Right ventricle myocardium superior (tissue), 1 donor: ENCODE results near the gene HOXD3. TPM values are rescaled to one million over a fixed set of nuclear protein-coding genes. Genes with fewer than 3 reads are reported as not detected.

Experiments used
- ATAC-seq: fragments of 200-7000 bp; cut with Tn5 transposase; one replicate; pipeline ENCODE4 v1.9.1; 2020; ENCODE audit warnings: mild to moderate bottlenecking; ENCODE audit not compliant: poor library complexity
- DNase-seq: peaks from one replicate; pipeline ENCODE4 v3.0.0-alpha.2; 2020
- intact Hi-C: fragments of 100-400 bp; cut with DNase I; formaldehyde crosslinking; loops from one replicate; pipeline ENCODE4 v1.11.2; 2022
- total RNA-seq: library from RNA; stranded (reverse); fragmentation: NEBNext Ultra II Directional; extraction: Animal tissue kit (Norgen Biotek cat#: 25700); gene quantifications from one replicate; pipeline ENCODE4 v1.2.1, GENCODE V29; 2021
- donor health status: DM: no; HTN: yes; CAD: no; lungs with severe emphysema.

Gene HOXD3
- total RNA-seq, 1 donor from 2014 or later = 0.38 TPM

DNA sequence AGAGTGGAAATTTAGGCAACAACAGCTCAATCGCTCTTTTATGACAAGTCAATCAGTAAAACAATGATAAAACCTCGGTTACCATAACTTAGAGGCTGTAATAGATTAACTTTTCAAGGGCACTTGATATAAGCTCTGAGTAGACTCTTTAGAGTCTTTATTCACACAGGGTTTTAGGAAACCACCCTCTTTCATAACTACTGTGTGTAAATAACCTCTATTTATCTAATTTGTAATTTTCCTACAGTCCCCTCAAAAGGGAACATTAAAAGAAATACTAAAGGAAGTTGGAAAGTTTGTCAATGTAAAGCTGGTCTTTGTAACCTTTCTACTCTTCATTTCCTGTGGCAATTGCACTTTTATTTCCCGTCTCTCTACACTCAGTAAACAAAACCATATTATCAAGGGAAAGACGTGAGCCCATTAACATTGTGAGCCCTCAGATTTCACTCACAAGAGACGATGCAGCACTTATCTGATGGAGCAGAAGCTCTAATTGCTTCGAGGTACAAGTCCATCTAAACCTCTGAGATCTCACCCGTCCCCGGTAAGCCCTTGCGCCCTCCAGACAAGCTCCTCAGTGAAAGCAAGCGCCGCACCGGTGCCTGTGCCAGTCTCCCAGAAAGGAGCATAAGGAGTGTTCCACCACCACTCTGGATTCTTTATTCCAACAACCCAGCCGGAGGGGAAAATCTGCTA lies 30.2 kb downstream of the HOXD3 start:
- ATAC-seq (no peak), DNase-seq (no peak)
- intact Hi-C loops = no loop called here

DNA sequence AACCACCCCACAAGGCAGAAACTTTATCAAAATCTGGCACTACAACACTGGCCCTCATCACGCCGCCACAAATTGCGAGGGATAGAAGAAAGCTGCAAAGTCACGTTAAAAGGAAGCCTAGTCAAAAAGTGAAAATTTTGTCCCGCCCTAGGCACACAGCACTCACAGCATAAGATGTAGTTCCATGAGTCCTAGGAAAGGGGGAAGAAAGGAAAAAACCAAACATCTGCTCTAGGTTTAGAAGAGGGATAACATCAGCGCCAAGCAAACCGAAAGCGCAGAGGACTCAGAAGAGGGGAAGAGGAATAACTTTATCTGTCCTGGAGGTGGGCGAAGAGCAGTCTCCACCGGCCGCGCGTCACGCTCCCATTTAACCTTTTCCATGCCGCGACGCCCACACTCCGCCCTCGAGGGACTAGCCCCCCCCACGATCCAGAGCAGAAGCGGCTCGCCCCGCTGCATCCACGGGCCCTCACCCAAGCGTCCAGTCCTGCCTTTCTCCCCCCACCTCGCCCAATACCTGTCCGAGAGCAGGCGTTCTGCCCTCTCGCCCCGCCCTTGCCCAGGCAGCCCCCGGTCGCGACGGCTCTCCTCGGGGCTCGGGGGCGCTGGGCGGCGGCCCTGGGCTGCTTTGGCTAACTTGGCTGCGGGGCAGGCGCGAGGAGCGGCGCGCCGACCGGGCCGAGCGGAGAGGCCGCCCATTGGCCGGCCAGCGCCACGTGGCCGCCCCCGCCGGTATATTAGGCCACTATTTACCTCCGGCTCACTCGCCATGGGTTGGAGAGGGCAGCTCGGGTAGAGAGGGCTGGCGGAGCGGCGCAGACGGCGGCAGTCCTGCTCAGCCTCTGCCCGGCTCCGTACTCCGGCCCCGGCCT lies 31.0 kb downstream of the HOXD3 start, which contains the start of gene HOXD1:
Gene HOXD1 (plus strand): TSS at position 770 of the 875 bp plus-strand sequence. CDS start 134 bp downstream, outside the sequence.
- ATAC-seq (peak; percentile 58), DNase-seq (no peak)
- intact Hi-C loops = no loop called here

DNA sequence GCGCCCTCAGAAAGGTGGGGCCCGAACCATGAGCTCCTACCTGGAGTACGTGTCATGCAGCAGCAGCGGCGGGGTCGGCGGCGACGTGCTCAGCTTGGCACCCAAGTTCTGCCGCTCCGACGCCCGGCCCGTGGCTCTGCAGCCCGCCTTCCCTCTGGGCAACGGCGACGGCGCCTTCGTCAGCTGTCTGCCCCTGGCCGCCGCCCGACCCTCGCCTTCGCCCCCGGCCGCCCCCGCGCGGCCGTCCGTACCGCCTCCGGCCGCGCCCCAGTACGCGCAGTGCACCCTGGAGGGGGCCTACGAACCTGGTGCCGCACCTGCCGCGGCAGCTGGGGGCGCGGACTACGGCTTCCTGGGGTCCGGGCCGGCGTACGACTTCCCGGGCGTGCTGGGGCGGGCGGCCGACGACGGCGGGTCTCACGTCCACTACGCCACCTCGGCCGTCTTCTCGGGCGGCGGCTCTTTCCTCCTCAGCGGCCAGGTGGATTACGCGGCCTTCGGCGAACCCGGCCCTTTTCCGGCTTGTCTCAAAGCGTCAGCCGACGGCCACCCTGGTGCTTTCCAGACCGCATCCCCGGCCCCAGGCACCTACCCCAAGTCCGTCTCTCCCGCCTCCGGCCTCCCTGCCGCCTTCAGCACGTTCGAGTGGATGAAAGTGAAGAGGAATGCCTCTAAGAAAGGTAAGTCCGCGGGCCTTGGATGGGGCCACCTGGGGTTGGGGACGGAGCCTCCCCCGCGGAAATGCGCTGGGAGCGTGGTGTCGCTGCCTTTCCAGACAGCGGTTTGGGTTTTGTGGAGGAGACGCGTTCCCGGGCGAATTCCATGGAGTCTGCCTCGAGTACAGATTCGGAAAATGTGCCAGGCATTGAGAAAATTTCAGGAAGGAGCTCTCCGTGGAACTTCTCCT lies 31.9 kb downstream of the HOXD3 start:
- ATAC-seq = no peak
- DNase-seq = peak; percentile 41
- intact Hi-C loops = no loop called here

DNA sequence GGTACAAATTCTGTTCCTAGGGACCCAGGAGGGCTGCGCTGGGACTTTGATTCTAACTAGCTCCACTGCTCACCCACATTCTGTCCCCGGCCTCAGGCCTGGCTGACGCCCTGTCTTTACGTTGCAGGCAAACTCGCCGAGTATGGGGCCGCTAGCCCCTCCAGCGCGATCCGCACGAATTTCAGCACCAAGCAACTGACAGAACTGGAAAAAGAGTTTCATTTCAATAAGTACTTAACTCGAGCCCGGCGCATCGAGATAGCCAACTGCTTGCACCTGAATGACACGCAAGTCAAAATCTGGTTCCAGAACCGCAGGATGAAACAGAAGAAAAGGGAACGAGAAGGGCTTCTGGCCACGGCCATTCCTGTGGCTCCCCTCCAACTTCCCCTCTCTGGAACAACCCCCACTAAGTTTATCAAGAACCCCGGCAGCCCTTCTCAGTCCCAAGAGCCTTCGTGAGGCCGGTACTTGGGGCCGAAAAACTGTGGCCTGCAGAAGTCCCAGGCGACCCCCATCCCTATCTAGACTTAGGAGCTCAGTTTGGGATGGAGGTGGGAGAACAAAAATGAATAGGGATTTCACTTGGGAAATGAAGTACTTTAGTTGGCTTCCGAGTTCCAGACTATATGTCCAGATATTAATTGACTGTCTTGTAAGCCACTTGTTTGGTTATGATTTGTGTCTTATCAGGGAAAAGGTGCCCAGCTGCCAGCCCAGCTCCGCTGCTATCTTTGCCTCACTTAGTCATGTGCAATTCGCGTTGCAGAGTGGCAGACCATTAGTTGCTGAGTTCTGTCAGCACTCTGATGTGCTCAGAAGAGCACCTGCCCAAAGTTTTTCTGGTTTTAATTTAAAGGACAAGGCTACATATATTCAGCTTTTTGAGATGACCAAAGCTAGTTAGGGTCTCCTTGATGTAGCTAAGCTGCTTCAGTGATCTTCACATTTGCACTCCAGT lies 32.9 kb downstream of the HOXD3 start:
- intact Hi-C loops = no loop called here
- no peak for DNase-seq
- ATAC-seq = peak; percentile 53

DNA sequence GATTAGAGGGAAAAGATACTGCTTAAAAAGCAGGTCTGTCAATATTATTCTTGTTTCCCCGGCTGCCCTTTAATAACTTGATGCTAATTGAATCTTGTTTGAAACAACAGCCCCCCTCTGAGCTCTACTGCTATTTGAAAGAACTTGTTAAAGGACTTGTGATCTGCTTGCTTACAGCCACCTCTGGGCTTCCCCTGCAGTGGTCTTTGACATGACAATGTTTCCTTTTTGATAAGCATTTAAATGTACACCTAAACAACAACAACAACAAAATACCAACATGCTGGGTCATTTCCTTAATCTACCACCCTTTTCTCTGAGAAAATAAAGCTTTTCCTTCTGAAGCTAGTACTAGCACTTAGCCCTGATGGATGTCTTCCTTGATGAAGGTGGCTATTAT lies 35.2 kb downstream of the HOXD3 start:
- no peak for DNase-seq
- intact Hi-C loops = no loop called here
- ATAC-seq = no peak

DNA sequence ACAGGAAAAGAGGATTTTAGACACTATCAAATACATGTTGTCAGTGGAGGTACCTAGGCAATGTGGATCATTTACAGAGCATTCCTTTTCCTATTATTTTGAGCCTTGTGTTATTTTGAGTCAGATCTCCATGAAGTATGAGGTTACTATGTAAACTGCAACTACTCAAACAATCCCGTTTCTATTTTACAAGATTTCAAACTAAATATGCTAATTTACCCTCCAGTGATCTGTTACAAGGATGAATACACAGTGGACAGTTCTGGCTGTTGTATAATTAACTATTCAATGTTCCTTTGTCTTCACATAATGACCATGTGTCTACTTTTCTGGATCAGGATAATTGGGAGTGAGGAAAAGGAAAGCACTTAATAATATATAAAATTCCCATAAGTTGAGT lies 35.9 kb downstream of the HOXD3 start:
- intact Hi-C loops = no loop called here

DNA sequence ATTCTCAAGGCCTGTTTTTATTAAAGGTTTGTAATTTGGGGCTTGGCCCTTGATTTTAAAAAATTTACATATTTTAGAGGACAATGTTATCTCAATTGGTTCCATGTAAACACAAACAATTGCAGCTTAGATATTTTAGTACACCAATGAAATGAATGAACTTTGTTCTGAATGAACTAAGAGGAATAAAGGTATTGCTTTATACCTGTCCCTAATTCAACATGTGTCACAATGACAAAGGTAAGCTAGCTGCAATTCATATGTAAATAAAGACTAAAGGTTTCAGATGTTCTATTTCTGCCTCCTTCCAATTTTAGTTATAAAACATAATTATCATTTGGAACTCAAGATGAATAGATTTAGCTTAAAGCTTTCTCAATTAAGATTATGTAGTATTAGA lies 42.8 kb downstream of the HOXD3 start:
- no peak for DNase-seq
- ATAC-seq = no peak
- intact Hi-C loops = no loop called here

More for the DNA sequence above, 35.9 kb downstream of the HOXD3 start:
- ATAC-seq = no peak
- DNase-seq = no peak

DNA sequence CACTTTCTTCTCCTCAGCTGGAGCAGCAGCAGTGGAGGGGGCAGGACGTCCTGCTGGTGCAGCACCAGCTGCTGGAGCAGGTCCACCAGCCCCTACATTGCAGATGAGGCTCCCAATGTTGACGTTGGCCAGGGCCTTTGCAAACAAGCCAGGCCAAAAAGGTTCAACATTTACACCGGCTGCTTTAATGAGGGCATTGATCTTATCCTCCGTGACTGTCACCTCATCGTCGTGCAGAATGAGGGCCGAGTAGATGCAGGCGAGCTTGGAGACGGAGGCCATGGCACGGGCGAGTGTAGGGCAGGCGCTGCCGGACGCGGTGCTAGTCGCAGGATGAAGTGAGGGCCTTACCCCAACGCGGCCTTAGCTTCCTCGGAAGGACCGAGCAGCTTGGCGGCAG lies 43.9 kb downstream of the HOXD3 start:
- DNase-seq = no peak
- ATAC-seq = no peak

DNA sequence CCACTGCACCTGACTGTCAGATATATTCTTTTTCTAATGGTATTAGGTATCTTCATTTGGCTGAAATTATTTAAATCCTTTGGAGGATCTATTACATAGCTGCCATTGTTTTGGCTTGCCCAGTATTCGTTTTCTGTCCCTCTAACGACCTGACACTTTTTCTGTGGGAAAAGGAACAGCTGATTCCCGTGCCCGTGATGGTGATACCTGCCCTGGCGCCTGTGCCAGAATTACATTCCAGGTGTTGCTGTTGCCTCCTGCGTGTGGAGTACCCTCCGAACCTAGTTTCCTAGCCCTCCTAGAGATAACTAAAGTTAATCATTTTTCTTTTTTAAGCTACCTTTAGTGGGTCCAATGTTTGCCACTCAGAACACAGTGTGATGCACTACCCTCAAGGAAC lies 45.4 kb downstream of the HOXD3 start:
- no peak for ATAC-seq
- intact Hi-C loops = no loop called here

More for the DNA sequence above, 43.9 kb downstream of the HOXD3 start:
- intact Hi-C loops = no loop called here

DNA sequence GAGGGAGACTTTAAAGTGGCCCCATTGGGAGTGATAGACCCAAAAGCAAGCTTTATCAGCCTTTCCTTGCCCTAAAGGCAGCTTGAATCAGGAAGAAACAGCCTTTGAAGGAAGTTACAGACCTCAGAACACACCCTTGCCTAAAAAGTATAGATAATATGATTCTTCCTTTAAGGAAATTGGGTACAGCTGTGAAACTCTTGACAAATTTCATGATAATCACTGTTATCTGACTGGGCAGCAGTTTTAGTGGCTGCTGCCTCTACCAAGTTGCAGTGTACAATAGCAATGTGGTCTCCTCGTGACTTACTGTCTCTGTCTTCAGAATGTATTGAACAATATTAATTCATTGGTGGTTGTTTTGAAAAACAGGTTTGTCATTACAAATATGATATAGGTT lies 48.0 kb downstream of the HOXD3 start:
- no peak for ATAC-seq
- no peak for DNase-seq
- intact Hi-C loops = no loop called here

More for the DNA sequence above, 45.4 kb downstream of the HOXD3 start:
- no peak for DNase-seq

DNA sequence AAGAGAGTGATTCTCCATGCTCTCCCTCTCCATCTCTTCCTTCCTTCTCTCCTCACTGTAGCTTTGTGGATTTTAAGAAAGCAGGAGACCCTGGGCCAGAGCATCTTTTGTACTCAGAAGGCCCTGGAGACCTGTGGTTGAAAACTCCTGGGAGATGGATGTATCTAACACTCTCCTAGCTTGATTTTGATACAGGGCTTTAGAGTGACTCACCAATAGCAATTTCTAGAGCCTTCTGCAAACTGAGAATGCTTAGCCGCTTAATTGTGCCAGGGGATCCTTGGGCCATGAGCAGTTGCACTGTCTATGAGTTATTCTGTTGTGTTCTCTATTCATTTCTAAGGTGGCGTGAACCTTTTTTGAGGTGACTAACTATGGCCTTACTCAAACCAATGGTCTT lies 49.0 kb downstream of the HOXD3 start:
- intact Hi-C loops = no loop called here
- no peak for DNase-seq
- ATAC-seq = no peak

DNA sequence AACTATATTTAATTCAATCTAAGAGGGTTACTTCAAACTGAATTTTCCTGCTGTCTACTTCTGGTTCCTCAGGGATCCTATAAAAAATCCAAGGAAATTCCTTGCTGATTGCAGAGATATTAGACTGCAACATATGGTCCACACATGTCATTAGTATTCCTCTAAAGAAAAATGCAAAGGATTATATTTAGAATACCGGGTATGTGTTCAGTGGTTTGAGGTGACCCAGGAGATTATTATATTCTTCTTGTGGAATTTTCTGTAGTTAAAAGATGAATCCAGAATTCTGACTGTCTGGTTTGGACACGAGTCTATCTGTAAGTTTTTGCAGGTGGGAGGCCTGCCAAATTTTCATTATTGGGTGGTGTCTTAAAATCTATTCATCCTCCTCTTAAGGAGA lies 49.6 kb downstream of the HOXD3 start:
- intact Hi-C loops = no loop called here
- ATAC-seq (no peak), DNase-seq (no peak)

DNA sequence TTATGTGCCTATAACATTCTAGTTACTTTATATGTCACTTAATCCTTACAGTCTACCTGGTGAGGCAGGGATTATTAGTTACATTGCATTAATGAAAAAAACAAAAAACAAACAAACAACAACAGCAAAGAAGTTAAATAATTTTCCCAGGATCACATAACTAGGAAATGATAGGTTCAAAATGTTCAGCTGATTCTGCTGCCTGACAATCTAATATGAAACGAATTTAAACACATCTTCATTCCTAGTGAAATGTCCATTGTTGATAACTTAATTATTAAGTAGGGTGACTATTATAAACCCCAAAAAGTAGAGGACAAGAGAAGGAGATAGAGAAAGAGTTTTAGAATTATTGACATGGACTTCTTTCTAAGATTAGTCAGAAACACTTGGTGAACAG lies 54.0 kb downstream of the HOXD3 start:
- DNase-seq (no peak), ATAC-seq (no peak)
- intact Hi-C loops = no loop called here

DNA sequence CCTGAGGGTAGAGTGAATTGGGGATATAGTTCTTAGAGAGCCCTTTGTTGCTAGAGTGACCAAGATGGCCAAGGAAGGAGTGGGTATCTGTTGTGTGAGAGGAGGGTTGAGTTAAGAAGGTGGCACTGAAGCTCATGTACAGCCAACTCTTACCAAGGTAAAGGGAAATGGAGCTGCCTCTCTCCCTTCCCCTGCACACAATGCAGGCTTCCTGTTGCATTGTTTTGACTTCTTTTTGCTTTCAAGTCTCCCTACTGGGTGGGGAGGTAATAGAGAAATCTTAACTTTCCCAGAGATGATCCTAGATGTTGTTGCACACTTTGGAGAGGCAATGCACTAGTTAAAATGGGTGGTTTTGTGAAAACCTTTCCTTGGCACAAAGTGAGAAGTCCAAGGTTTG lies 55.2 kb downstream of the HOXD3 start:
- intact Hi-C loops = no loop called here
- no peak for DNase-seq
- ATAC-seq = no peak

DNA sequence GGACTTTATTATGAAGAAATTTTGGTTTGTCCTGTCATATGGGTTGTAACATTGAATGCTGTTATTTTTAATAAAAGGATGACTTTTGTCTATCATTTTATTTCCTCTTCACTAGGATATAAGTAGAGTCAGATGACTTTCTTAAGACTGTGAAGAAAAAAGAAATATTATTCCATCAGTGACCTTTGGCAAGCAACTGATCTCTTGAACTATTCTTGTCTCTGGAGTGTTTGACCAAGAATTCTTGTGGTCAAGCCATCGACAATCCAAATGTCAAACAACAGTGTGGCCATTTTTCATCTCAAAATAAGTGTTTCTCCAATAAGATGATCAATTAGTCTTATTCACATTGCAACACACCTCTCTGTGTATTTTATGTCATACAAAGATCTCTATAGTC lies 56.3 kb downstream of the HOXD3 start:
- ATAC-seq = no peak
- no peak for DNase-seq
- intact Hi-C loops = no loop called here
